GM12878 (cell line): ENCODE measurements around the gene FCN2. TPM values are rescaled to one million over a fixed set of nuclear protein-coding genes. Genes with fewer than 3 reads are reported as not detected.

Source experiments
- ATAC-seq: fragments of 200-7000 bp; cut with Tn5 transposase; 3 replicates; pipeline ENCODE4 v1.9.1; 2020; ENCODE audit warnings: mild to moderate bottlenecking, moderate library complexity
- BruUV-seq: library from RNA; stranded (reverse); fragments of 400-500 nt; replicated peaks from 2 replicates; lab custom pipeline; 2021; lab: Mats Ljungman, UMichigan
- CTCF ChIA-PET: fragments of 300-600 bp; sonication (Branson Sonifier 250); formaldehyde crosslinking; extraction: SDS; loops from one replicate; lab custom pipeline; 2021; ENCODE audit warnings: inconsistent platforms; lab: Yijun Ruan, JAX
- POLR2A ChIA-PET: fragments of 350-600 bp; formaldehyde crosslinking; extraction: SDS; loops from one replicate; lab custom pipeline; 2021; ENCODE audit warnings: inconsistent platforms; lab: Charles Lee
- RAD21 ChIA-PET: fragments of 300-600 bp; sonication (Branson Sonifier 250); formaldehyde crosslinking; loops from one replicate; lab custom pipeline; 2023; ENCODE audit warnings: antibody characterized with exemption; ENCODE audit not compliant: unreplicated experiment; lab: Charles Lee
- SMC1A ChIA-PET: fragments of 300-600 bp; sonication (Branson Sonifier 250); formaldehyde crosslinking; loops from one replicate; lab custom pipeline; 2023; ENCODE audit not compliant: unreplicated experiment, uncharacterized antibody; lab: Charles Lee
- DNase-seq: peaks from one replicate; pipeline ENCODE4 v3.0.0-alpha.2; 2011; ENCODE audit warnings: low read depth, low spot score
- FAIRE-seq: peaks from 3 replicates; lab custom pipeline; 2011; peaks lifted over from hg19 to GRCh38; lab: Jason Lieb, UNC
- H2AFZ ChIP-seq: 2 replicates; pipeline ENCODE4 v1.6.0; 2011; ENCODE audit warnings: low read depth, low read length, control low read depth; ENCODE audit not compliant: control insufficient read depth
- H3K27ac ChIP-seq: 2 replicates; pipeline ENCODE4 v1.5.1; 2011; ENCODE audit warnings: control low read depth; ENCODE audit not compliant: control insufficient read depth, insufficient read depth
- H3K27me3 ChIP-seq, 2 experiments: replicated peaks in 1 of 2; 2 replicates each; pipeline versions ENCODE4 v1.6.0 to v1.6.1; 2011; ENCODE audit warnings: low read length in 1 of 2; ENCODE audit not compliant: control insufficient read depth in 2 of 2, insufficient read depth in 2 of 2
- H3K36me3 ChIP-seq, 2 experiments: 2 replicates each; pipeline ENCODE4 v1.5.1; 2011; ENCODE audit warnings: low read length in 1 of 2; ENCODE audit not compliant: control insufficient read depth in 2 of 2, insufficient read depth in 2 of 2
- H3K4me1 ChIP-seq: 2 replicates; pipeline ENCODE4 v1.6.1; 2011; ENCODE audit warnings: mild to moderate bottlenecking, low read length, moderate library complexity, mixed read lengths; ENCODE audit not compliant: control insufficient read depth, insufficient read depth
- H3K4me2 ChIP-seq: 2 replicates; pipeline ENCODE4 v1.6.0; 2011; ENCODE audit warnings: control low read depth; ENCODE audit not compliant: control insufficient read depth, insufficient read depth
- H3K4me3 ChIP-seq: fragments of 200-600 bp; sonication (generic); 2 replicates; pipeline ENCODE4 v1.5.1; 2016
- H3K79me2 ChIP-seq: 2 replicates; pipeline ENCODE4 v1.6.0; 2011; ENCODE audit warnings: low read length; ENCODE audit not compliant: control insufficient read depth, insufficient read depth
- H3K9ac ChIP-seq: 2 replicates; pipeline ENCODE4 v1.8.0; 2011; ENCODE audit warnings: low read length, control low read depth, mixed read lengths; ENCODE audit not compliant: control insufficient read depth, insufficient read depth
- H3K9me3 ChIP-seq: replicated peaks from 3 replicates; pipeline ENCODE4 v1.5.1; 2011; ENCODE audit warnings: mild to moderate bottlenecking, low read length; ENCODE audit not compliant: control insufficient read depth, insufficient read depth
- H4K20me1 ChIP-seq: 2 replicates; pipeline ENCODE4 v1.6.0; 2011; ENCODE audit not compliant: control insufficient read depth, insufficient read depth
- ATF2 ChIP-seq: IDR thresholded peaks from 2 replicates; pipeline ENCODE4 v1.6.1; 2012; ENCODE audit warnings: low read length, inconsistent platforms
- BCL3 ChIP-seq: IDR thresholded peaks from 2 replicates; pipeline ENCODE4 v1.6.1; 2011; ENCODE audit warnings: borderline replicate concordance, low read depth, mild to moderate bottlenecking, moderate library complexity, low read length; ENCODE audit not compliant: insufficient read depth, poor library complexity, severe bottlenecking
- BHLHE40 ChIP-seq, 2 experiments: fragments of 450-650 bp in 1 of 2; IDR thresholded peaks; 2 replicates each; pipeline ENCODE4 v1.6.1; 2011 to 2017; ENCODE audit warnings: low read depth in 2 of 2, borderline replicate concordance in 1 of 2, improper control_type of control experiment in 1 of 2, low read length in 1 of 2, mild to moderate bottlenecking in 1 of 2
- ELK1 ChIP-seq: IDR thresholded peaks from 2 replicates; pipeline ENCODE4 v1.6.1; 2012; ENCODE audit warnings: low read depth, low read length, improper control_type of control experiment
- FOXM1 ChIP-seq: IDR thresholded peaks from 2 replicates; pipeline ENCODE4 v1.6.1; 2012; ENCODE audit warnings: low read depth, mild to moderate bottlenecking, inconsistent platforms, low read length, moderate library complexity
- GATAD2B ChIP-seq: fragments of 450-650 bp; conservative IDR thresholded peaks from 2 replicates; pipeline ENCODE4 v1.6.1; 2017; ENCODE audit warnings: low read depth, mild to moderate bottlenecking, moderate library complexity
- KLF5 ChIP-seq: fragments of 450-650 bp; IDR thresholded peaks from 2 replicates; pipeline ENCODE4 v1.6.1; 2014; ENCODE audit warnings: mild to moderate bottlenecking; ENCODE audit not compliant: partially characterized antibody
- LARP7 ChIP-seq: fragments of 450-650 bp; IDR thresholded peaks from 2 replicates; pipeline ENCODE4 v1.6.1; 2017; ENCODE audit warnings: mild to moderate bottlenecking
- PKNOX1 ChIP-seq: fragments of 450-650 bp; IDR thresholded peaks from 2 replicates; pipeline ENCODE4 v1.6.1; 2016; ENCODE audit warnings: mild to moderate bottlenecking
- PRDM15 ChIP-seq: fragments of 450-650 bp; formaldehyde crosslinking; IDR thresholded peaks from 2 replicates; pipeline ENCODE4 v1.4.0; 2020; ENCODE audit warnings: mild to moderate bottlenecking, moderate library complexity
- SMAD1 ChIP-seq: fragments of 450-650 bp; IDR thresholded peaks from 2 replicates; pipeline ENCODE4 v1.6.1; 2018; ENCODE audit warnings: mild to moderate bottlenecking, low read depth; ENCODE audit not compliant: partially characterized antibody
- SRF ChIP-seq, 2 experiments: IDR thresholded peaks; 2 replicates each; pipeline ENCODE4 v1.6.1; 2011; ENCODE audit warnings: low read depth in 2 of 2, low read length in 2 of 2, mild to moderate bottlenecking in 1 of 2, moderate library complexity in 1 of 2
- STAT1 ChIP-seq: fragments of 450-650 bp; conservative IDR thresholded peaks from 2 replicates; pipeline ENCODE4 v1.6.1; 2014; ENCODE audit warnings: antibody characterized with exemption, mild to moderate bottlenecking
- ZNF274 ChIP-seq: IDR thresholded peaks from one replicate; pipeline ENCODE4 v1.8.0; 2011; ENCODE audit not compliant: insufficient read length, insufficient read depth
- WGBS: methylation state at CpG from one replicate; pipeline ENCODE4 v1.1.6; 2016; ENCODE audit warnings: low lambda C conversion rate; ENCODE audit not compliant: insufficient replicate concordance, insufficient coverage; ENCODE audit errors: missing lambda C conversion rate; 5-methylcytosine and 5-hydroxymethylcytosine counted together
- in situ Hi-C: fragments of 300-500 bp; cut with MboI; formaldehyde crosslinking; loops from 9 replicates; pipeline ENCODE4 v1.14.3; 2018; ENCODE audit warnings: mixed read lengths
- intact Hi-C: fragments of 100-400 bp; cut with micrococcal nuclease; formaldehyde crosslinking; loops from one replicate; pipeline ENCODE4 v1.14.2; 2022; ENCODE audit not compliant: unreplicated experiment
- polyA plus RNA-seq, 11 experiments: library from polyadenylated mRNA; depleted of rRNA in 4 of 11; unstranded in 6 of 11; stranded (reverse) in 5 of 11; fragments of >200 nt; fragmentation: Nextera tagmentation in 4 of 11; fragmentation: Illumina TruSeq in 1 of 11; extraction: Ambion mirVana in 4 of 11; extraction: Trizol in 1 of 11; gene quantifications; 1 replicate in 1 of 11; 2 replicates in 10 of 11; pipeline versions ENCODE4 v1.2.1 to v1.2.3, GENCODE V29; 2011 to 2016; ENCODE audit warnings: inconsistent platforms in 2 of 11, missing spikeins in 2 of 11, low read depth in 1 of 11
- total RNA-seq, 4 experiments: library from RNA; depleted of rRNA in 3 of 4; stranded (reverse); fragments of >200 nt in 3 of 4; fragmentation: Illumina TruSeq in 1 of 4; extraction: Trizol in 1 of 4; gene quantifications; 2 replicates each; pipeline versions ENCODE4 v1.2.1 to v1.2.3, GENCODE V29; 2013 to 2021

Gene FCN2
- total and polyA plus RNA-seq, 10 of the 15 experiments (the other 5 are each of a cell fraction or from before 2014, with no cell fraction given), result not detected

GRCh38 chr9:134840511-134840910, 40.1 kb upstream of the FCN2 start:
- in situ Hi-C loops, result no loop called here
- CTCF ChIA-PET, result interaction anchor here (1.6 kb wide), 1 partner anchor 28 kb away, joined by 3 read pairs; no protein-coding TSS in a partner anchor
- no peak overlapping the region for H3K4me3 ChIP-seq
- FAIRE-seq (no peak), DNase-seq (no peak), ATAC-seq (no peak)
- RAD21 ChIA-PET, result interaction anchor here (0.7 kb wide), 1 partner anchor 142 kb away, joined by 3 read pairs; no protein-coding TSS in a partner anchor
- H3K4me2 ChIP-seq, result no peak overlapping the region
- no TSS peak for BruUV-seq
- intact Hi-C loops, result no loop called here
- no peak overlapping the region for H3K9ac ChIP-seq
- no peaks in the 10 kb centered on the region for H3K9me3 ChIP-seq
- POLR2A ChIA-PET, result no interaction called here
- H2AFZ ChIP-seq, result no peak overlapping the region
- H3K79me2 ChIP-seq, result no peaks in the 10 kb centered on the region
- H3K36me3 ChIP-seq, result no peaks in the 10 kb centered on the region
- H3K4me1 ChIP-seq, result no peaks in the 10 kb centered on the region
- no peak overlapping the region for H3K27ac ChIP-seq
- no peaks in the 10 kb centered on the region for H4K20me1 ChIP-seq
- SMC1A ChIA-PET, result interaction anchor here (1.0 kb wide), 1 partner anchor 25 kb away, joined by 3 read pairs; no protein-coding TSS in a partner anchor
- H3K27me3 ChIP-seq, result no peaks in the 10 kb centered on the region
- 30% methylated on average over 12 of the region's 12 CpGs for WGBS
- no peak for TF ChIP-seq FOXM1
- no peak for TF ChIP-seq ELK1
- no peak for TF ChIP-seq BCL3
- no peak for TF ChIP-seq BHLHE40 (IDR thresholded peaks at IDR 0.05; ENCODE audit: borderline replicate concordance in 1 of 2, low read depth in 2 of 2, low read length in 1 of 2)
- no peak for TF ChIP-seq GATAD2B
- no peak for TF ChIP-seq PRDM15 (CRISPR knock-in tag)
- no peak for TF ChIP-seq SMAD1
- TF ChIP-seq SRF (IDR thresholded peaks at IDR 0.05; ENCODE audit: low read depth in 2 of 2, low read length in 2 of 2), result no peak
- no peak for TF ChIP-seq PKNOX1
- TF ChIP-seq LARP7, result no peak
- TF ChIP-seq STAT1, result no peak
- no peak for TF ChIP-seq KLF5
- TF ChIP-seq ATF2, result no peak
- no peak for TF ChIP-seq ZNF274
